SK-N-MC (cell line): ENCODE measurements around the gene ARHGEF28.

Source experiments
- EZH2 ChIP-seq: fragments of 200-600 bp; sonication (generic); IDR thresholded peaks from one replicate; pipeline ENCODE4 v1.6.1; 2017; ENCODE audit warnings: antibody characterized with exemption
- POLR2AphosphoS5 ChIP-seq: IDR thresholded peaks from 2 replicates; pipeline ENCODE4 v1.6.1; 2012; ENCODE audit warnings: mild to moderate bottlenecking, low read depth, low read length, borderline replicate concordance

- TF ChIP-seq EZH2, result no peak
- no peak for TF ChIP-seq POLR2AphosphoS5
Observed at GRCh38 chr5:73892218-73892617, 266.2 kb downstream of the ARHGEF28 start.
